CD4-positive, alpha-beta T cell treated with Interferon gamma for 1 hour (primary cell): Measurements from ENCODE around the gene RIPK4.
"Not testable (repeated sequence)": the region's sequence is repeated elsewhere in the genome, so short reads cannot be mapped to it uniquely, and the experiment has no call there.

Experiments used
- DNase-seq: peaks from one replicate; pipeline ENCODE4 v3.0.0-alpha.2; 2020

RIPK4 gene

GRCh38 chr21:41711416-41712007, 55.3 kb downstream of the RIPK4 start:
- no peak for DNase-seq

DNA sequence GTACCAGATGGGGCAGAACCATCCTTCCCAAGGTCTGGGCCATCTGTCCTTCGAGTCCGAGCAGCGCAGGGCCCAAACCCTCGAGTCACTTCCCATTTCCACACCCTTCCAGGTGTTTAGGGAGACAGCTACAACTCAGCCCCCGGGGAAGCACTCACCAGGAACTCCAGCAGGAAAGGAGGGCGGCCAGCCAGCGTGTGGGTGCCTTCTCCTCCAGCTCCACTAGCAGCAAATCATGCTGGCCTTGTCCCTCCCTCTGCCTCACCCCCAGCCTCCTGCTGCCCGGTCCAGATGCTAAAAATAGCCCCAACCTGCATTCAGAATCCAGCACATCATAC, 56.1 kb downstream of the RIPK4 start:
- no peak for DNase-seq

- DNase-seq, result no peak
Observed at GRCh38 chr21:41709965-41710822, 56.7 kb downstream of the RIPK4 start.

DNA sequence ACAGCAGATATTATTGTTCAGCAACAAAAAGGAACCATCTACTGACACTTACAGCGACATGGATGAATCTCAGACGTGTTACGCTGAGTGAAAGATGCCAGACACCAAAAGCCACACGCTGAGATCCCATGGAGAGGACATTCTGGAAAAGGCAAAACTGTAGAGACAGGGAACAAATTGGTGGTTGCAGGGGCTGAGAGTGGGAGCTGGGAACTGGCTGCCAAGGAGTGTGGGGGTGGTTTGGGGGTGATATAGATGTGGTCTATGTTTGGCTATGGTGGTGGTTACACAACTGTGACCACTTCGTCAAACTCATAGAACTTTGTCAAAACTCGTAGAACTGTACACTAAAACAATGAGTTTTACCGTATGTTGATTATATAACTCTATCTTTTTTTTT, 57.7 kb downstream of the RIPK4 start:
- no peak for DNase-seq

- DNase-seq, result no peak
Observed at GRCh38 chr21:41707960-41708330, 58.9 kb downstream of the RIPK4 start.

DNA sequence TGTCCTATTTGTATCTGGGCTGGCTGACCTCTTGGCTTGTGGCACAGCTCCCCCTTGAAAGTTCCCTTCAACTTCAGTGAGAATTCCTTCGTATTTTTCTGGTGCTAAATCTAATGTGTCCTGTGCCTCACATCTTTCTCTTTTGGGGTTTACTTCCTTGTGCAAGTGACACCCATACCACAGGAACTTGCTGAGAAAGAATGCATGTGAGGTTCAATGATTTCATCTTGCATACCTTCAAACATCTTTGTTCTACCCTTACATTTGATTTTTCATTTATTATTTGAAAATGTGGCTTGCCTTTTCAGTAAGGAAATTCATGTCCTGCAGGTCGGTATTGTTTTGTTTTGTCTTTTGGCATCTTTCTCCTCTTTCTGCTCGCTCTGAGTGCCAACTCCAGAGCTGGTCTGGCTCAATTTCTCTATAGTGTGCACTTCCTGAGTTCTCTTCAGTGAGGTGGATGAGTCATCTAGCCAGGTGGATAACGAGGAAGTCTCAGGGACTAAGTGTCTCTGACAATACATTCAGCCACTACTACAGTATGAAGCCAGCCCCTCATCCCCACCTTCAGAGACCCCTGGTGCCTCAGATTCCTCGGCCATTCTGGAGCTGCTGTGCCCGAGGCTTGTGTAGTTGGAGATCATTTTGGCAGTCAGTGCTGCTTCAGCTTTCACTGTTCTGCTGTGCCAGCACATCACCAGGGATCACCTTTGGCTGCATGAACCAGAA, 59.5 kb downstream of the RIPK4 start:
- no peak for DNase-seq

- no peak for DNase-seq
Observed at GRCh38 chr21:41706678-41707077, 60.2 kb downstream of the RIPK4 start.

- DNase-seq, result no peak
Observed at GRCh38 chr21:41706263-41706639, 60.6 kb downstream of the RIPK4 start.

DNA sequence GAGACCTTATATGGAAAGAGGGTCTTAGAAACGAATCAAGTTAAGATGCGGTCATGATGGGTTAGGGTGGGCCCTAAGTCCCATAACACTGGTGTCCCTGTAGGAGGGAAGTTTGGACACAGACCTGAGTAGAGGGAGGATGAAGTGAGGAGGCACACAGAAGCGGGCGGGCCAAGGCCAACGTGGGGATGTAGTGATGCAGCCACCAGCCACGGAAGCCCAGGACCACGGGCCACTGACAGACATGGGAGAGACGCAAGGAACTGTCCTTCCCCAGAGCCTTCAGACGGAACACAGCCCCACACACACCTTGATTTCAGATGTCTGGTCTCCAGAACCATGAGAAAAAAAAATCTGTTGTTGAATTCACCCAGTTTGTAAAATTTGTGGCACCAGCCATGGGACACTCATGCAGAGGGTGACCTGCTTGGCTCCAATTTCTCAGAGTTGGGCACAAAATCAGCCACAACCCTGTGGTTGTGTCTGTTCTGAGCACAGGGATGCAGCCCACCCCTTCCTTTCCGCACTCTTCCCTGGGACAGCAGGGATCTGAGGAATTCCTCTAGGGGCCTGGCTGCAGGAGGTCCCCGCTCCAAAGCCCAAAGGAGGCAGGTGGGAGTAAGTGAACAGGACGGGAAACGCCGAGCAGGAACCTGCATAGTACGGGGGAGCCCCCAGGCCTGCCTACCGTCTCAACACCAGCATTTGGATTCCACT, 61.1 kb downstream of the RIPK4 start:
- DNase-seq, result no peak

GRCh38 chr21:41703857-41704501, 62.9 kb downstream of the RIPK4 start:
- DNase-seq, result no peak

- peak; percentile 10 for DNase-seq
Observed at GRCh38 chr21:41701749-41702148, 65.1 kb downstream of the RIPK4 start.

- no peak for DNase-seq
Observed at GRCh38 chr21:41699311-41699710, 67.5 kb downstream of the RIPK4 start.

DNA sequence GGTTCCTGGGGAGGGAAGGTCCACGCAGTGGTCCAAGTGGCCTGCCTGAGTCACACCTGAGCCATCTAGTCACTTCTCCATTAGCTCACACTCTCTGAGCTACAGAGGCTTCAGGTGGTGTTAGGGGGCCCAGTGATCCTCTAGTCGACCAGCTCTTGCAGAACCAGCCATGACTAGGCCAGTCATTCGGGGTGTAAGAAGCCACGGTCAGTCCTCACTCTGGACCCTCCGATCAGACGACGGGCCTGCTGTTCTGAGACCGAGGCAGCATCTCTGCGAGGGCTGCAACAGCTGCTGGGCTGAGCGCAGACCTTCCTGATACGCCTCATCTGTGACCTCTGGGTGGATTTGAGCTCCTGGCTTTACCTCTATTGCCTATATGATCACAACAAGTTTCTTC, 68.8 kb downstream of the RIPK4 start:
- no peak for DNase-seq

- no peak for DNase-seq
Observed at GRCh38 chr21:41695513-41695912, 71.3 kb downstream of the RIPK4 start.

- DNase-seq, result not testable (repeated sequence)
Observed at GRCh38 chr21:41694042-41694441, 72.8 kb downstream of the RIPK4 start.

DNA sequence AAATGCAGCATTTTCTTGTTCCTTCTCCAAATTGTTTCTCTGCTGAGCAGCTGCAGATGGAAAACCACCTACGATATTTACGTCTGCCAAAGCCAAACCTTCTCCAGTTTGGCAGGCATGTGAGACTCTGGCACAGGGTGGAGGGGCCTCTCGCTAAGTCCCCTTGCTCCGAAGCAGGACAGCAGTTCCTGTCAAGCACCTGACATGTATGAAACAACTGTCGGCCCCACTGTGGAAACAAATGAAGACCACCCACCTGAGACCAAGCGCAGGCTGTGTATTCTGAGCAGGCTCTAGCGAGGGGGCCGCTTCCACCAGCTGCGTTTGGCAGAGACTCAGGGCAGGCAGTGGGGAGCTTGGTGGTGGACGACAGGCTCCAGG, 74.7 kb downstream of the RIPK4 start:
- DNase-seq, result no peak

- DNase-seq, result no peak
Observed at GRCh38 chr21:41691205-41692184, 75.4 kb downstream of the RIPK4 start.
